ENCODE results near the gene FOXP3.
"Not testable (repeated sequence)": the region's sequence is repeated elsewhere in the genome, so short reads cannot be mapped to it uniquely, and the experiment has no call there.

The FOXP3 gene

GRCh38 chrX:49264460-49264859, at the start of gene FOXP3:
Gene FOXP3, minus strand, starts transcription at chrX:49264710. Its CDS starts 6,205 bp downstream, at chrX:49258505.
- DNase-seq (ENCODE audit: low read depth) = no peak

GRCh38 chrX:49312176-49312575, 47.7 kb upstream of the FOXP3 start:
- DNase-seq (ENCODE audit: low read depth) = no peak

- DNase-seq (ENCODE audit: low read depth) = no peak
Observed at GRCh38 chrX:49310371-49310770, 45.9 kb upstream of the FOXP3 start.

- DNase-seq (ENCODE audit: low read depth) = no peak
Observed at GRCh38 chrX:49309401-49309981, 45.0 kb upstream of the FOXP3 start.

- DNase-seq (ENCODE audit: low read depth) = no peak
Observed at GRCh38 chrX:49308604-49309269, 44.2 kb upstream of the FOXP3 start.

GRCh38 chrX:49307775-49308174, 43.3 kb upstream of the FOXP3 start:
- DNase-seq (ENCODE audit: low read depth) = not testable (repeated sequence)

GRCh38 chrX:49303346-49303745, 38.8 kb upstream of the FOXP3 start, which contains the start of gene GAGE10:
Gene GAGE10, plus strand, starts transcription at chrX:49303646. Its CDS starts 1,214 bp downstream, at chrX:49304860.
- no peak for DNase-seq (ENCODE audit: low read depth)

GRCh38 chrX:49300703-49301102, 36.2 kb upstream of the FOXP3 start:
- DNase-seq (ENCODE audit: low read depth) = no peak

GRCh38 chrX:49299293-49299692, 34.8 kb upstream of the FOXP3 start:
- not testable (repeated sequence) for DNase-seq (ENCODE audit: low read depth)

- DNase-seq (ENCODE audit: low read depth) = no peak
Observed at GRCh38 chrX:49292400-49293362, 28.2 kb upstream of the FOXP3 start.

GRCh38 chrX:49291615-49292337, 27.3 kb upstream of the FOXP3 start:
- DNase-seq (ENCODE audit: low read depth) = no peak

GRCh38 chrX:49290215-49290614, 25.7 kb upstream of the FOXP3 start:
- no peak for DNase-seq (ENCODE audit: low read depth)

- DNase-seq (ENCODE audit: low read depth) = no peak
Observed at GRCh38 chrX:49287665-49288064, 23.2 kb upstream of the FOXP3 start.

GRCh38 chrX:49286581-49286980, 22.1 kb upstream of the FOXP3 start:
- no peak for DNase-seq (ENCODE audit: low read depth)

GRCh38 chrX:49286136-49286535, 21.6 kb upstream of the FOXP3 start:
- DNase-seq (ENCODE audit: low read depth) = no peak

GRCh38 chrX:49284212-49284611, 19.7 kb upstream of the FOXP3 start:
- DNase-seq (ENCODE audit: low read depth) = no peak

GRCh38 chrX:49282647-49283011, 18.1 kb upstream of the FOXP3 start:
- DNase-seq (ENCODE audit: low read depth) = no peak

- no peak for DNase-seq (ENCODE audit: low read depth)
Observed at GRCh38 chrX:49278081-49278480, 13.6 kb upstream of the FOXP3 start.

GRCh38 chrX:49277535-49277830, 13.0 kb upstream of the FOXP3 start:
- no peak for DNase-seq (ENCODE audit: low read depth)

- DNase-seq (ENCODE audit: low read depth) = no peak
Observed at GRCh38 chrX:49276671-49277534, 12.4 kb upstream of the FOXP3 start.

- no peak for DNase-seq (ENCODE audit: low read depth)
Observed at GRCh38 chrX:49276207-49276606, 11.7 kb upstream of the FOXP3 start.

Data from HS-27A (cell line).